Measurements from ENCODE around the gene TNS4. TPM values are rescaled to one million over a fixed set of nuclear protein-coding genes. Genes with fewer than 3 reads are reported as not detected.

TNS4 gene
- total and polyA plus RNA-seq, 9 of the 15 experiments (the other 6 are each of a cell fraction or from before 2014, with no cell fraction given) = 0.04 to 0.73 (median 0.24) TPM; not detected in 1

- TF ChIP-seq ZBTB43 (CRISPR knock-in tag; IDR thresholded peaks at IDR 0.05) (no peak), ZNF717 (CRISPR knock-in tag; IDR thresholded peaks at IDR 0.05) (no peak), HDAC2 (IDR thresholded peaks at IDR 0.05) (no peak), ZHX1 (conservative IDR thresholded peaks at IDR 0.05; ENCODE audit: low read length) (no peak), NR3C1 (CRISPR knock-in tag; IDR thresholded peaks at IDR 0.05) (no peak), KAT8 (IDR thresholded peaks at IDR 0.05; ENCODE audit: low read depth) (no peak), MXI1 (IDR thresholded peaks at IDR 0.05; ENCODE audit: low read depth, low read length) (no peak), ZNF224 (CRISPR knock-in tag; IDR thresholded peaks at IDR 0.05) (no peak), GATAD2A (IDR thresholded peaks at IDR 0.05) (no peak), ZNF77 (CRISPR knock-in tag; IDR thresholded peaks at IDR 0.05) (no peak), PCBP2 (IDR thresholded peaks at IDR 0.05; ENCODE audit: low read depth, low read length, poor library complexity, severe bottlenecking) (no peak), CBFA2T3 (IDR thresholded peaks at IDR 0.05) (no peak), ZFP30 (CRISPR knock-in tag; IDR thresholded peaks at IDR 0.05; ENCODE audit: borderline replicate concordance) (no peak), C11orf30 (IDR thresholded peaks at IDR 0.05; ENCODE audit: low read depth) (peak; percentile 79), ILK (tag; IDR thresholded peaks at IDR 0.05; ENCODE audit: borderline replicate concordance, low read depth) (no peak), THAP7 (CRISPR knock-in tag; IDR thresholded peaks at IDR 0.05) (no peak), DACH1 (IDR thresholded peaks at IDR 0.05; ENCODE audit: partially characterized antibody) (no peak), ZBTB1 (CRISPR knock-in tag; IDR thresholded peaks at IDR 0.05; ENCODE audit: borderline replicate concordance, low read depth) (no peak), TBL1XR1 (IDR thresholded peaks at IDR 0.05; ENCODE audit: low read length in 2 of 2) (no peak), STAT5B (CRISPR knock-in tag; IDR thresholded peaks at IDR 0.05) (no peak), ZNF830 (CRISPR knock-in tag; IDR thresholded peaks at IDR 0.05) (no peak), NCOR1 (IDR thresholded peaks at IDR 0.05) (no peak)
These were observed 58.8 kb downstream of the TNS4 start (continued) for GRCh38 chr17:40442392-40443195.

All from K562 (cell line).